ENCODE data around the gene QRSL1.

DNA sequence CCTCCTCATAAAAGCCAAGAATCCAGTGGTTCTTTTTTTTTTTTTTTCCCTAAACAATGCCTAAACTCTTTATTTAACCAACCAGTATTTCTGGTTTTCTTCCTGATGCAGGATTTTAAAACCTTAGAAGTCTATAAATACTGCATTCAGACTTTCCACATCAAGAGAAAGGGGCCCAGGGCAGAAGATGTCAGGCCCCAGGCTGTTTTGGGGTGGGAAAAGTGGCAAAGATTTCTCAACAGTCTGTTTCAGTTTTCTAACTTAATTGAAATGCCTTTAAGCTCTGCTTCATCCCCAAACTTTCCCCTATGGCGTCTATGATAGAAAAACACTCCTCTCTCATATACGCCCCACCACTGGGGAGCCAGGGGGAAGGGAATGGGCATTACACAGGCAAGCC lies 33.1 kb downstream of the QRSL1 start:
- TF ChIP-seq, protein P1, sequence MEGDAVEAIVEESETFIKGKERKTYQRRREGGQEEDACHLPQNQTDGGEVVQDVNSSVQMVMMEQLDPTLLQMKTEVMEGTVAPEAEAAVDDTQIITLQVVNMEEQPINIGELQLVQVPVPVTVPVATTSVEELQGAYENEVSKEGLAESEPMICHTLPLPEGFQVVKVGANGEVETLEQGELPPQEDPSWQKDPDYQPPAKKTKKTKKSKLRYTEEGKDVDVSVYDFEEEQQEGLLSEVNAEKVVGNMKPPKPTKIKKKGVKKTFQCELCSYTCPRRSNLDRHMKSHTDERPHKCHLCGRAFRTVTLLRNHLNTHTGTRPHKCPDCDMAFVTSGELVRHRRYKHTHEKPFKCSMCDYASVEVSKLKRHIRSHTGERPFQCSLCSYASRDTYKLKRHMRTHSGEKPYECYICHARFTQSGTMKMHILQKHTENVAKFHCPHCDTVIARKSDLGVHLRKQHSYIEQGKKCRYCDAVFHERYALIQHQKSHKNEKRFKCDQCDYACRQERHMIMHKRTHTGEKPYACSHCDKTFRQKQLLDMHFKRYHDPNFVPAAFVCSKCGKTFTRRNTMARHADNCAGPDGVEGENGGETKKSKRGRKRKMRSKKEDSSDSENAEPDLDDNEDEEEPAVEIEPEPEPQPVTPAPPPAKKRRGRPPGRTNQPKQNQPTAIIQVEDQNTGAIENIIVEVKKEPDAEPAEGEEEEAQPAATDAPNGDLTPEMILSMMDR (IDR thresholded peaks at IDR 0.05; ENCODE audit: low read depth, low read length, poor library complexity, severe bottlenecking), result no peak
- no peak for TF ChIP-seq EZH2phosphoT487 (IDR thresholded peaks at IDR 0.05; ENCODE audit: borderline replicate concordance, low read length)

All from DOHH2 (cell line).